SK-N-SH (cell line): Measurements from ENCODE around the gene MMP28. TPM values are rescaled to one million over a fixed set of nuclear protein-coding genes. Genes with fewer than 3 reads are reported as not detected.

Experiments used
- CTCF ChIA-PET: fragments of 300-600, 350-600 bp; formaldehyde crosslinking; extraction: SDS; loops from one replicate; lab custom pipeline; 2021; lab: Yijun Ruan, JAX
- POLR2A ChIA-PET: fragments of 350-600 bp; sonication (Branson Sonifier 250); formaldehyde crosslinking; extraction: SDS; loops from one replicate; lab custom pipeline; 2020; ENCODE audit warnings: antibody characterized with exemption, inconsistent platforms; lab: Yijun Ruan, JAX
- DNase-seq: peaks from one replicate; pipeline ENCODE4 v3.0.0; 2012
- H2AFZ ChIP-seq: fragments of 200-600 bp; sonication (generic); 2 replicates; pipeline ENCODE4 v1.8.1; 2016; ENCODE audit warnings: antibody characterized with exemption, mild to moderate bottlenecking, low read depth
- H3F3A ChIP-seq: fragments of 200-600 bp; sonication (generic); replicated peaks from 2 replicates; pipeline ENCODE3; 2016; ENCODE audit warnings: antibody characterized with exemption, mild to moderate bottlenecking; ENCODE audit not compliant: insufficient read depth
- H3K27ac ChIP-seq, 2 experiments: fragments of 200-500 bp in 1 of 2; fragments of 200-600 bp in 1 of 2; sonication (Bioruptor generic) in 1 of 2; sonication (generic), shearing (Covaris generic) in 1 of 2; 2 replicates each; pipeline versions ENCODE4 v1.5.1 to v1.6.1; 2014 to 2016; ENCODE audit warnings: low read depth in 2 of 2, inconsistent platforms in 1 of 2, low read length in 1 of 2, mild to moderate bottlenecking in 1 of 2, mixed read lengths in 1 of 2
- H3K27me3 ChIP-seq: fragments of 200-600 bp; sonication (generic), shearing (Covaris generic); 2 replicates; pipeline ENCODE4 v1.6.1; 2016; ENCODE audit warnings: mixed run types; ENCODE audit not compliant: insufficient read depth
- H3K36me3 ChIP-seq, 2 experiments: fragments of 200-500 bp in 1 of 2; fragments of 200-600 bp in 1 of 2; sonication (Bioruptor generic) in 1 of 2; sonication (generic) in 1 of 2; replicated peaks in 1 of 2; 2 replicates each; pipeline versions ENCODE3 to v1.5.1; 2014 to 2016; ENCODE audit warnings: low read length in 1 of 2, mild to moderate bottlenecking in 1 of 2; ENCODE audit not compliant: insufficient read depth in 2 of 2, control insufficient read depth in 1 of 2
- H3K4me1 ChIP-seq, 2 experiments: fragments of 200-500 bp in 1 of 2; fragments of 200-600 bp in 1 of 2; sonication (Bioruptor generic) in 1 of 2; sonication (generic), shearing (Covaris generic) in 1 of 2; 2 replicates each; pipeline versions ENCODE4 v1.5.1 to v1.6.1; 2014 to 2016; ENCODE audit warnings: low read depth in 1 of 2, low read length in 1 of 2, mixed run types in 1 of 2; ENCODE audit not compliant: insufficient read depth in 2 of 2, control insufficient read depth in 1 of 2
- H3K4me2 ChIP-seq: fragments of 200-600 bp; sonication (generic), shearing (Covaris generic); 2 replicates; pipeline ENCODE4 v1.6.1; 2017; ENCODE audit warnings: mixed run types
- H3K4me3 ChIP-seq, 2 experiments: fragments of 200-500 bp in 1 of 2; fragments of 200-600 bp in 1 of 2; sonication (Bioruptor generic) in 1 of 2; sonication (generic), shearing (Covaris generic) in 1 of 2; 2 replicates each; pipeline versions ENCODE4 v1.5.1 to v1.8.1; 2014 to 2016; ENCODE audit warnings: low read depth in 2 of 2, inconsistent platforms in 1 of 2, low read length in 1 of 2, mild to moderate bottlenecking in 1 of 2, mixed read lengths in 1 of 2, moderate library complexity in 1 of 2
- H3K79me2 ChIP-seq: fragments of 200-600 bp; sonication (generic); 2 replicates; pipeline ENCODE4 v1.8.1; 2017; ENCODE audit warnings: mild to moderate bottlenecking; ENCODE audit not compliant: insufficient read depth
- H3K9ac ChIP-seq: fragments of 200-600 bp; sonication (generic); 2 replicates; pipeline ENCODE4 v1.6.1; 2017; ENCODE audit warnings: mixed run types
- H3K9me2 ChIP-seq: fragments of 200-600 bp; sonication (generic); 2 replicates; pipeline ENCODE4 v1.6.1; 2017; ENCODE audit warnings: mixed run types
- H3K9me3 ChIP-seq: fragments of 200-600 bp; sonication (generic); 2 replicates; pipeline ENCODE4 v1.6.1; 2017; ENCODE audit warnings: mixed run types, mild to moderate bottlenecking, moderate library complexity
- H4K20me1 ChIP-seq: fragments of 200-600 bp; sonication (generic); 2 replicates; pipeline ENCODE4 v1.6.1; 2017; ENCODE audit warnings: mild to moderate bottlenecking, mixed run types; ENCODE audit not compliant: insufficient read depth
- EP300 ChIP-seq, 2 experiments: IDR thresholded peaks; 2 replicates each; pipeline versions ENCODE4 v1.4.0 to v1.6.1; 2012; ENCODE audit warnings: borderline replicate concordance in 1 of 2, low read depth in 1 of 2, low read length in 1 of 2
- FOXJ3 ChIP-seq: sonication (generic); formaldehyde crosslinking; IDR thresholded peaks from 2 replicates; pipeline ENCODE4 v1.5.1; 2020; ENCODE audit warnings: mild to moderate bottlenecking, missing genetic modification reagents
- FOXM1 ChIP-seq: IDR thresholded peaks from 2 replicates; pipeline ENCODE4 v1.4.0; 2012; ENCODE audit warnings: low read depth, mild to moderate bottlenecking
- GABPA ChIP-seq: IDR thresholded peaks from 2 replicates; pipeline ENCODE4 v1.4.0; 2012; ENCODE audit warnings: low read depth, mild to moderate bottlenecking
- GATA2 ChIP-seq: sonication (generic); formaldehyde crosslinking; IDR thresholded peaks from 2 replicates; pipeline ENCODE4 v1.5.0; 2020; ENCODE audit warnings: mild to moderate bottlenecking, missing genetic modification reagents
- JUND ChIP-seq: IDR thresholded peaks from 2 replicates; pipeline ENCODE4 v1.4.0; 2012
- MXI1 ChIP-seq: IDR thresholded peaks from 2 replicates; pipeline ENCODE4 v1.6.1; 2012; ENCODE audit warnings: mild to moderate bottlenecking, low read depth, low read length, improper control_type of control experiment
- NFIC ChIP-seq: IDR thresholded peaks from 2 replicates; pipeline ENCODE4 v1.4.0; 2012; ENCODE audit warnings: borderline replicate concordance
- NRF1 ChIP-seq: IDR thresholded peaks from 2 replicates; pipeline ENCODE4 v1.6.1; 2012; ENCODE audit warnings: low read depth, mild to moderate bottlenecking, low read length
- RCOR1 ChIP-seq: fragments of 150-350 bp; IDR thresholded peaks from 2 replicates; pipeline ENCODE4 v1.6.1; 2017; ENCODE audit warnings: antibody characterized with exemption, low read length
- REST ChIP-seq: IDR thresholded peaks from 2 replicates; pipeline ENCODE4 v1.6.1; 2012; ENCODE audit warnings: mild to moderate bottlenecking, low read depth, low read length, moderate library complexity
- RFX5 ChIP-seq: IDR thresholded peaks from 2 replicates; pipeline ENCODE4 v1.6.1; 2012; ENCODE audit warnings: mild to moderate bottlenecking, improper control_type of control experiment, low read length
- SMC3 ChIP-seq: IDR thresholded peaks from 2 replicates; pipeline ENCODE4 v1.6.1; 2012; ENCODE audit warnings: low read depth, low read length, improper control_type of control experiment
- TCF12 ChIP-seq: IDR thresholded peaks from 2 replicates; pipeline ENCODE4 v1.4.0; 2012
- TEAD4 ChIP-seq: IDR thresholded peaks from 2 replicates; pipeline ENCODE4 v1.4.0; 2012; ENCODE audit warnings: mild to moderate bottlenecking, borderline replicate concordance; ENCODE audit not compliant: insufficient read depth
- USF2 ChIP-seq: fragments of 150-350 bp; IDR thresholded peaks from 2 replicates; pipeline ENCODE4 v1.6.1; 2017; ENCODE audit warnings: antibody characterized with exemption, low read length, low read depth, borderline replicate concordance
- ZBTB33 ChIP-seq: IDR thresholded peaks from 2 replicates; pipeline ENCODE4 v1.4.0; 2012; ENCODE audit warnings: low read depth, borderline replicate concordance
- polyA plus RNA-seq, 3 experiments: library from polyadenylated mRNA; depleted of rRNA; stranded (reverse); fragments of >200 nt; gene quantifications; 2 replicates each; pipeline ENCODE4 v1.2.3, GENCODE V29; 2012

The MMP28 gene
- polyA plus RNA-seq, 1 of the 3 experiments (the other 2 are of a cell fraction), result 0.33 TPM

- TF ChIP-seq FOXM1, result no peak
- TF ChIP-seq FOXJ3 (CRISPR knock-in tag), result peak; percentile 93
- no peak for TF ChIP-seq REST
- TF ChIP-seq NFIC, result peak; percentile 64
- peak; percentile 26; the same call in 1 of the 2 replicates for TF ChIP-seq GABPA
- TF ChIP-seq MXI1, result peak; percentile 75; the same call in 1 of the 2 replicates
- TF ChIP-seq TEAD4, result no peak
Measured at GRCh38 chr17:35801583-35802224, 6.3 kb upstream of the MMP28 start (continued).

- Histone ChIP-seq H3K4me1 (peaks cover 0 to 48% of the 10 kb centered on the region in 2 experiments; a peak in 2 of 4 replicates), H3K9me3 (no peaks in the 10 kb centered on the region), H4K20me1 (no peaks in the 10 kb centered on the region), H3K36me3 (no peaks in the 10 kb centered on the region), H2AFZ (no peak overlapping the region; the same call in 1 of the 2 replicates), H3K9me2 (no peaks in the 10 kb centered on the region), H3K4me2 (no peak overlapping the region; the same call in 1 of the 2 replicates), H3K79me2 (no peaks in the 10 kb centered on the region), H3K27me3 (peaks cover 21% of the 10 kb centered on the region; the same call in 1 of the 2 replicates), H3K4me3 (no peak overlapping the region), H3F3A (no peaks in the 10 kb centered on the region), H3K9ac (no peak overlapping the region), H3K27ac (peak overlapping the region in 1 of 2 experiments; percentile 95; a peak in 2 of 4 replicates)
- CTCF ChIA-PET, result interaction anchor here (0.9 to 3.2 kb wide), 8 partner anchors 9 to 52 kb away, joined by 3 to 47 read pairs (median 6); partner anchors contain the start of gene TAF15
- DNase-seq, result peak; percentile 82
- POLR2A ChIA-PET, result interaction anchor here (0.9 to 1.5 kb wide), 4 partner anchors 9 to 39 kb away, joined by 3 to 5 read pairs (median 4); partner anchors contain the start of genes C17orf50 and TAF15
- TF ChIP-seq GABPA (no peak), TEAD4 (no peak), MXI1 (peak; percentile 89), NFIC (peak; percentile 84), ZBTB33 (no peak), SMC3 (no peak; the same call in 1 of the 2 replicates), FOXM1 (no peak), GATA2 (CRISPR knock-in tag) (no peak), NRF1 (no peak), RCOR1 (peak; percentile 91), USF2 (no peak), TCF12 (peak; percentile 68), JUND (no peak), EP300 (IDR thresholded peaks at IDR 0.05; ENCODE audit: borderline replicate concordance in 1 of 2, low read depth in 1 of 2, low read length in 1 of 2) (peak in 1 of 2 experiments; percentile 80; a peak in 2 of 4 replicates), RFX5 (peak; percentile 31; the same call in 1 of the 2 replicates), REST (no peak; the same call in 1 of the 2 replicates)
Measured at GRCh38 chr17:35799942-35800341, 4.5 kb upstream of the MMP28 start.
